Endothelial cell (in vitro differentiated cells): ENCODE measurements around the gene BIRC6. TPM values are rescaled to one million over a fixed set of nuclear protein-coding genes. Genes with fewer than 3 reads are reported as not detected.
"Not testable (repeated sequence)": the region's sequence is repeated elsewhere in the genome, so short reads cannot be mapped to it uniquely, and the experiment has no call there.

Experiments
- DNase-seq: peaks from one replicate; pipeline ENCODE4 v3.0.0; 2021; ENCODE audit warnings: low spot score
- H3K27ac Mint-ChIP-seq: one replicate; pipeline ENCODE4 v1.8.0; 2021; ENCODE audit warnings: mixed read lengths, inconsistent platforms; ENCODE audit not compliant: unreplicated experiment
- H3K27me3 Mint-ChIP-seq: one replicate; pipeline ENCODE4 v1.8.0; 2021; ENCODE audit warnings: mild to moderate bottlenecking, moderate library complexity, mixed read lengths, inconsistent platforms; ENCODE audit not compliant: unreplicated experiment
- H3K36me3 Mint-ChIP-seq: one replicate; pipeline ENCODE4 v1.8.0; 2021; ENCODE audit warnings: mild to moderate bottlenecking, low read depth, mixed read lengths, inconsistent platforms; ENCODE audit not compliant: unreplicated experiment
- H3K4me1 Mint-ChIP-seq: one replicate; pipeline ENCODE4 v1.8.0; 2021; ENCODE audit warnings: mild to moderate bottlenecking, mixed read lengths, inconsistent platforms; ENCODE audit not compliant: unreplicated experiment
- H3K4me3 Mint-ChIP-seq: one replicate; pipeline ENCODE4 v1.8.0; 2021; ENCODE audit warnings: mild to moderate bottlenecking, mixed read lengths, inconsistent platforms; ENCODE audit not compliant: unreplicated experiment
- H3K9me3 Mint-ChIP-seq: one replicate; pipeline ENCODE4 v1.8.0; 2021; ENCODE audit warnings: mixed read lengths, inconsistent platforms; ENCODE audit not compliant: unreplicated experiment
- total RNA-seq: library from RNA; stranded (reverse); fragmentation: NEBNext Ultra II Directional; extraction: Animal tissue kit (Norgen Biotek cat#: 25700); gene quantifications from one replicate; pipeline ENCODE4 v1.2.1, GENCODE V29; 2021; ENCODE audit not compliant: unreplicated experiment
- TF ChIP-seq, protein P1 (sequence below): fragments of 200-600 bp; sonication (generic); IDR thresholded peaks from one replicate; pipeline ENCODE4 v1.5.0; 2021; ENCODE audit warnings: antibody characterized with exemption; ENCODE audit not compliant: unreplicated experiment

The BIRC6 gene
- total RNA-seq, 1 donor from 2014 or later, result 125 TPM

DNA sequence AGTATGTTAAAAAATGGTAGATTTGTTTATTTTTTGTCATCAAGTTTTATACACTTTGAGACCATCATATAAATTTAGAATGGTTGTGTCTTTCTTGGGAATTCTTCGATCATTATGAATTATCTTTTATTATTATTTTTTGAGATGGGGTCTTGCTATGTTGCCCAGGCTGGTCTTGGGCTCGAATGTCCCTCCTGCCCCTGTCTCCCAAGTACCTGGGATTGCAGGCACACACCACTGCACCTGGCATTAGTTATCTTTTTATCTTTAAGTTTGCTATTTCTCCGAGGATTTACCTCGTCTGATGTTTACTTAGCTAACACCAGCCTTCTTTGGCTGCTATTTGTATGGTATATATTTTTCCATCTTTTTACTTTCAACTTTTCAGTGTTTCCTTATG is 100.0 kb downstream of the BIRC6 start:
- Mint-ChIP-seq H3K27me3 (peaks cover 3% of the 10 kb centered on the region), H3K27ac (no peak overlapping the region), H3K9me3 (no peaks in the 10 kb centered on the region), H3K4me3 (no peak overlapping the region), H3K36me3 (no peaks in the 10 kb centered on the region), H3K4me1 (no peaks in the 10 kb centered on the region)
- TF ChIP-seq, protein P1, sequence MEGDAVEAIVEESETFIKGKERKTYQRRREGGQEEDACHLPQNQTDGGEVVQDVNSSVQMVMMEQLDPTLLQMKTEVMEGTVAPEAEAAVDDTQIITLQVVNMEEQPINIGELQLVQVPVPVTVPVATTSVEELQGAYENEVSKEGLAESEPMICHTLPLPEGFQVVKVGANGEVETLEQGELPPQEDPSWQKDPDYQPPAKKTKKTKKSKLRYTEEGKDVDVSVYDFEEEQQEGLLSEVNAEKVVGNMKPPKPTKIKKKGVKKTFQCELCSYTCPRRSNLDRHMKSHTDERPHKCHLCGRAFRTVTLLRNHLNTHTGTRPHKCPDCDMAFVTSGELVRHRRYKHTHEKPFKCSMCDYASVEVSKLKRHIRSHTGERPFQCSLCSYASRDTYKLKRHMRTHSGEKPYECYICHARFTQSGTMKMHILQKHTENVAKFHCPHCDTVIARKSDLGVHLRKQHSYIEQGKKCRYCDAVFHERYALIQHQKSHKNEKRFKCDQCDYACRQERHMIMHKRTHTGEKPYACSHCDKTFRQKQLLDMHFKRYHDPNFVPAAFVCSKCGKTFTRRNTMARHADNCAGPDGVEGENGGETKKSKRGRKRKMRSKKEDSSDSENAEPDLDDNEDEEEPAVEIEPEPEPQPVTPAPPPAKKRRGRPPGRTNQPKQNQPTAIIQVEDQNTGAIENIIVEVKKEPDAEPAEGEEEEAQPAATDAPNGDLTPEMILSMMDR, result no peak
- DNase-seq, result no peak

DNA sequence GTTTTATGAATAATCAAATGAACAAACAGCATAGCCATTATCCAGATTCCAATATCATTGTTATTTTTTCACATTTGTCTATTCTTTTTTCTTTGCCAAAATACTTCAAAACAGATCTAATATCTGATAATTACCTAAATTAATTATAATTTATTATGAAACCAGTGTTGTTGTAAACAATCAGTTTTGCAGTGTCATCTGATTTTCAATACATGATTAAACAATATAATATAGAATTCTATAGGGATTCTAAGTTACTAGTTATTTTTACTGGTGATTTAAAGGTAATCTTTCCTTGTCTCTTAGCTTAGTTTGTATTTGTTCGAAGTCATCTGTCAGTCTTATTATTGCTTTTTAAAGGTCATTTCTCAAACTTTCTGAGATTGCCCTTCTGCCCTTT is 101.0 kb downstream of the BIRC6 start:
- no peak overlapping the region for H3K4me3 Mint-ChIP-seq
- H3K4me1 Mint-ChIP-seq, result no peaks in the 10 kb centered on the region
- H3K9me3 Mint-ChIP-seq, result no peaks in the 10 kb centered on the region
- H3K36me3 Mint-ChIP-seq, result no peaks in the 10 kb centered on the region
- no peak overlapping the region for H3K27ac Mint-ChIP-seq
- no peak for DNase-seq
- H3K27me3 Mint-ChIP-seq, result peaks cover 3% of the 10 kb centered on the region
- TF ChIP-seq, protein P1, result no peak

DNA sequence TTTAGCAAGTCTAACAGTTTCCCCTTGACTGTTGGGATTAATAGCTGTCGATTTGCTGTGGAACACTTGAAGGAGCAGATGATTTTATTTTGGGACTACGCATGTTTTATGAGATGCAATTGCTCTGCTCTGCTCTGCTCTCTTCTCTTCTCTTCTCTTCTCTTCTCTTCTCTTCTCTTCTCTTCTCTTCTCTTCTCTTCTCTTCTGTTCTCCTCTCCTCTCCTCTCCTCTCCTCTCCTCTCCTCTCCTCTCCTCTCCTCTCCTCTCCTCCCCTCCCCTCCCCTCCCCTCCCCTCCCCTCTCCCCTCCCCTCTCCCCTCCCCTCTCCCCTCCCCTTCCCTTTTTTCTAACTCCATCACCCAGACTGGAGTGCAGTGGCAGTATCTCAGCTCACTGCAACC is 104.0 kb downstream of the BIRC6 start:
- not testable (repeated sequence) for H3K9me3 Mint-ChIP-seq, DNase-seq, H3K4me1 Mint-ChIP-seq

DNA sequence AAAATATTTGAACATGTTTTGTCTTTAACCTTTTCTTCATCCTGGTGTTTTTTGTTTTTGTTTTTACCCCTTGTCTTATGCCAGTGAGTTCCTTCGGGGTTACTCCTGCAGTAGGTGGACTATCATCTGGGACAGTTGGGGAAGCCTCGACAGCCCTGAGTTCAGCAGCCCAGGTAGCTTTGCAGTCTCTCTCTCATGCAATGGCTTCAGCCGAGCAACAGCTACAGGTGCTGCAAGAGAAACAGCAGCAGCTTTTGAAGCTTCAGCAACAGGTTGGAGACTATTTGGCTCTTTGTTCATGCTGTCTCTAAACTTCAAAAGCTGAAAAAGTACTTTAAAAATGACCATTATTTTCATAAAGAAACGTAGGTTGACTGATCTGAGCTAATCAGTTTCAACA is 106.3 kb downstream of the BIRC6 start:
- no peak for DNase-seq
- Mint-ChIP-seq H3K9me3 (no peaks in the 10 kb centered on the region), H3K4me1 (no peaks in the 10 kb centered on the region), H3K27me3 (peaks cover 3% of the 10 kb centered on the region), H3K27ac (no peak overlapping the region), H3K4me3 (no peak overlapping the region), H3K36me3 (peaks cover 14% of the 10 kb centered on the region)
- TF ChIP-seq, protein P1, result no peak

More for the DNA sequence above, 104.0 kb downstream of the BIRC6 start:
- H3K36me3 Mint-ChIP-seq, H3K27ac Mint-ChIP-seq, H3K4me3 Mint-ChIP-seq, H3K27me3 Mint-ChIP-seq: not testable (repeated sequence)

DNA sequence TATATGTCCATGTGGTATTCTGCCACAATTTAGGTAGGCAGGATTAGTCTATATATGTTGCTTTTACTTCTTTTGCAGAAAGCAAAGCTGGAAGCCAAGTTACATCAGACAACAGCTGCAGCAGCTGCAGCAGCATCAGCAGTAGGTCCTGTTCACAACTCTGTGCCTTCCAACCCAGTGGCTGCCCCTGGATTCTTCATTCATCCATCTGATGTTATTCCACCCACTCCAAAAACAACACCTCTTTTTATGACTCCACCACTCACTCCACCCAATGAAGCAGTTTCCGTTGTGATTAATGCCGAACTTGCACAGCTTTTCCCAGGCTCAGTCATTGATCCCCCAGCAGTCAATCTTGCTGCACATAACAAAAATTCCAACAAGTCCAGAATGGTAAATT is 107.6 kb downstream of the BIRC6 start:
- Mint-ChIP-seq H3K9me3 (no peaks in the 10 kb centered on the region), H3K27me3 (peaks cover 4% of the 10 kb centered on the region), H3K36me3 (peaks cover 14% of the 10 kb centered on the region), H3K4me3 (no peak overlapping the region), H3K27ac (no peak overlapping the region), H3K4me1 (no peaks in the 10 kb centered on the region)
- DNase-seq, result no peak
- TF ChIP-seq, protein P1, result no peak

DNA sequence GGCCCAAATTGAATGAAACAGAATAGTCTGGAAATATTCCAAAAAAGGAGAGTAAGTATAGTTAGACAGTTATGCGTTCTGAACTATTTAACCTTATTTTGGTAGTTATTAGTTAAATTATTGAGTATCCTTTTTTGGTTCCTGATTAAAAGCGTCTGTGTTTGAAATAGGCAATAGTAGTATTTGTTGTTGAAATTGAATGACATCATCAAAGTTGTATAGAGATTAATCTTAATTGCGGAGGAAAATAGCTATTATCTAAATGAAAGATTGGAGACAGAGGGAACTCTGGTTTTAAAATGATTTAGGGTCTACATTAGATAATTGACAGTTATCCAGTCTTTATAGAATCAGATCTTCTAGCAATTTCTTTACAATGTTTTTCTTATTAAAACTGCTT is 115.8 kb downstream of the BIRC6 start:
- H3K4me1 Mint-ChIP-seq, result no peaks in the 10 kb centered on the region
- no peaks in the 10 kb centered on the region for H3K9me3 Mint-ChIP-seq
- H3K36me3 Mint-ChIP-seq, result peaks cover 13% of the 10 kb centered on the region
- TF ChIP-seq, protein P1, result no peak
- H3K27ac Mint-ChIP-seq, result no peak overlapping the region
- H3K27me3 Mint-ChIP-seq, result peaks cover 2% of the 10 kb centered on the region
- no peak overlapping the region for H3K4me3 Mint-ChIP-seq
- no peak for DNase-seq
